ENCODE results near the gene ZBTB32.

The ZBTB32 gene

GRCh38 chr19:35746087-35746462 lies 41.7 kb downstream of the ZBTB32 start:
- H3K9ac ChIP-seq (ENCODE audit: low read length in 2 of 2), result peak overlapping the region; percentile 67 to 86
- H3K27me3 ChIP-seq (ENCODE audit: control insufficient read depth in 1 of 2, insufficient read depth in 2 of 2, low read length in 2 of 2), result no peaks in the 10 kb centered on the region
- peaks cover 7 to 8% of the 10 kb centered on the region in 2 donors for H3K36me3 ChIP-seq (ENCODE audit: control insufficient read depth in 2 of 2, insufficient read depth in 2 of 2, low read length in 2 of 2)
- H3K9me3 ChIP-seq (ENCODE audit: control insufficient read depth in 2 of 2, low read length in 2 of 2), result no peaks in the 10 kb centered on the region
- H3K4me3 ChIP-seq (ENCODE audit: low read length in 2 of 2), result peak overlapping the region; percentile 80 to 94
- peaks cover 48% of the 10 kb centered on the region for H3K4me1 ChIP-seq (ENCODE audit: control insufficient read depth, insufficient read depth, low read length)
- peak overlapping the region; percentile 100 for H3K27ac ChIP-seq (ENCODE audit: low read length)

GRCh38 chr19:35746531-35746930 lies 42.2 kb downstream of the ZBTB32 start:
- peak overlapping the region; percentile 80 to 94 for H3K4me3 ChIP-seq (ENCODE audit: low read length in 2 of 2)
- no peak overlapping the region for H3K27ac ChIP-seq (ENCODE audit: low read length)
- H3K9me3 ChIP-seq (ENCODE audit: control insufficient read depth in 2 of 2, low read length in 2 of 2), result no peaks in the 10 kb centered on the region
- no peaks in the 10 kb centered on the region for H3K27me3 ChIP-seq (ENCODE audit: control insufficient read depth in 1 of 2, insufficient read depth in 2 of 2, low read length in 2 of 2)
- peaks cover 47% of the 10 kb centered on the region for H3K4me1 ChIP-seq (ENCODE audit: control insufficient read depth, insufficient read depth, low read length)
- H3K9ac ChIP-seq (ENCODE audit: low read length in 2 of 2), result no peak overlapping the region
- peaks cover 7 to 8% of the 10 kb centered on the region in 2 donors for H3K36me3 ChIP-seq (ENCODE audit: control insufficient read depth in 2 of 2, insufficient read depth in 2 of 2, low read length in 2 of 2)

DNA sequence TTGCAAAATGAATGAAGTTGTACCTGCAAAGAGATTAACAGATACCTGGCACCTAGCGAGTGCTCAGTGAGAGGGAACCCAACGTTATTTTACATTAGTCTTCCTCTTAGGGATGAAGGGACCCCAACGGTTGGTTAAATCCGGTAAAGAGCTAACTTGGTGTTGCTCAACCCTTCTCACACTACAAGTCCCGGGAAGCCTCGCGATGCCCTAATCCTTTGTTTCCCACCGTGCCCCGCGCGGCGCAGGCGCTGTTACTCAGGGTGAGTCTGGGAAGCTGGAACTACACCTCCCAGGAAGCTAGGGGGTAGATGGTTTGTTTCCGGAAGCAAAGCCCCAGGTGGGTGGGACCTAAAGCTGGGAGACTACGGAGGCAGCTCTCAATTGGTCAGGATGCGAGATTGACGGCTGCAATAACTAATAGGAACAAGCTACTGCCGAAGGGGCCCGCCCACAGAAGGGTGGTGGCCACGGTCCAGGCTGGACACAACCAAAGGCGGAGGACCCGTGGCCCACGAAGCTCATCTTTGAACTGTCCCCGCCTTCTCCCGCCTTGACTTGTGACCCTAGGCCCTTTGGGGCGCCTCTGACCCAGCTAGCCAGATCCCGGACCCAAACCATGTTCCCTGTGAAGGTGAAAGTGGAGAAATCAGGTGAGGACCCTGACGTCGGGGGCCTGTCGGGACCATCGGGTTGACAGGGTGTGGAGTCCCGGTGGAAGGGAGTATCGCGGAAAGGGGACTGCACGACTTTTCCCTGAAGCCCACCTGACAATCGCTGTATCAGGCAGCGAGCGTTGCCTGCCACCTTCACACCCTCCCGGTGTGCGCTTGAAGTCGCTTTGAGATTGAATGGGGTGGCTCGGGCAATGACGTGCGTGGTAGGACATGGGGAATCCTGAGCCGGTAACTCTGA lies 44.0 kb downstream of the ZBTB32 start, which contains the start of gene LIN37:
TSS of gene LIN37 (plus strand) at position 471 of the 915 bp plus-strand sequence. CDS start at position 620, 149 bp downstream.
- H3K4me1 ChIP-seq (ENCODE audit: control insufficient read depth, insufficient read depth, low read length), result peaks cover 48% of the 10 kb centered on the region

DNA sequence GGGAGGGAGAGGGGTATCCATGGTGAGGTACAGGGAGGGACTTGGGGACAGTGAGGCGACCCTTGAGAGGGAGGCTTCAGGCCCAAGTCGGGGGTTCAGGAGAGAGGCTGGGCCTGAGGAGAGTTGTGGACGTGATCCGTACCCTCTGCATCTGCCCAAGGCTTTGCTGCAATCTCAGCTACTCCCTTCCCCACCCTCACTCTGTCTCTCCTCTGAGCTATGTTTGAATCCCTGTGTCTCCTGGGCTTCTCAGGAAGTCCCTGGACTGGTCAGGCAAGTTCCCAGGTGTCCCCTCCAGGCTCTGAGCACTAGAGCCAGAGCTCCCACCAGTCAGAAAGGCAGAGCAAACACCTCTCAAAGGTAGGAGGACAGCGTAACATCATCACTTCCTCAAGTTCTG lies 45.8 kb downstream of the ZBTB32 start:
- no peak overlapping the region for H3K4me3 ChIP-seq (ENCODE audit: low read length in 2 of 2)

More for the DNA sequence above, 44.0 kb downstream of the ZBTB32 start, which contains the start of gene LIN37:
- Histone ChIP-seq H3K27ac (ENCODE audit: low read length) (peak within 1 kb of the TSS; percentile 78), H3K36me3 (ENCODE audit: control insufficient read depth in 2 of 2, insufficient read depth in 2 of 2, low read length in 2 of 2) (peaks cover 12 to 13% of the 10 kb centered on the region in 2 donors), H3K27me3 (ENCODE audit: control insufficient read depth in 1 of 2, insufficient read depth in 2 of 2, low read length in 2 of 2) (no peaks in the 10 kb centered on the region), H3K9me3 (ENCODE audit: control insufficient read depth in 2 of 2, low read length in 2 of 2) (no peaks in the 10 kb centered on the region), H3K4me3 (ENCODE audit: low read length in 2 of 2) (peak within 1 kb of the TSS; percentile 90 to 99), H3K9ac (ENCODE audit: low read length in 2 of 2) (peak within 1 kb of the TSS; percentile 88 to 96)

DNA sequence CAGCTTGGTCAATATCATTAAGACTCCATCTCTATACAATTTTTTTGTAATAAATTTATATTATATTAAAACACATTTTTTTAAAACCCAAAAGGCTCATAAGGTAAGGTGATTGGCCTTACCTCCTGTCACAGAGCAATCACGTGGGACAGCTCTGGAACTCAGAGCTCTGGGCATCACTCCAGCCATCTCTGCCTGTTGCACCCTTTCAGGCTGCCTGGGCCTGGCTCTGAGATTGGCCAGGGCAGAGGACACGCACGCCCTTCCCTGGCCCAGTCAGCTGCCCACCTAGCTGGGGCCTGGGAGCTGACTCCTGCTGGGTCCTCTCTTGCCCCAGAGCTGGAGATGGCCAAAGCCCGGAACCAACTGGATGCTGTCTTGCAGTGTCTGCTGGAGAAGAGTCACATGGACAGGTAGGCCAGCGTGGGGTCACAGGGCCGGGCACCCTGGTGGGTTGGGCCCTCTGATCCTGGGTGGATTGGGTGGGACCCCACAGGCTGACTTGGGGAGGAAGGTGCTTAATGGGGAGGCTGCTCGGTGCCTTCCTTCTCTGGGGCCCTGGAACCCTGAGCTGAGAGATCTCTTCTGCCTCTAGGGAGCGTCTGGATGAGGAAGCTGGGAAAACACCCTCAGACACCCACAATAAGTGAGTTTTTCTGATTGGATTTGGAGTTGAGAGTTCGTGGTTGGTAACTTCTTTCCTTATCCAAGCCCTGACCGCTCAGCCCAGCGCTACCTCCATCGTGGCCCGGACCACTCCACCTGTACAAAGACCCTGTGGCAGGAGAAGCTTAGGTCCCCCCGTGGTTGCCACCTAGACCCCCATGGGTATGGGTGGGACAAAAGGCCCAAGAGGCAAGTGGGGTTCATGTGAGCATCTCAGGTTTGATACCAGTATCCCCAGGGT lies 47.7 kb downstream of the ZBTB32 start:
- no peak overlapping the region for H3K9ac ChIP-seq (ENCODE audit: low read length in 2 of 2)
- peaks cover 14 to 21% of the 10 kb centered on the region in 2 donors for H3K36me3 ChIP-seq (ENCODE audit: control insufficient read depth in 2 of 2, insufficient read depth in 2 of 2, low read length in 2 of 2)
- peaks cover 51% of the 10 kb centered on the region for H3K4me1 ChIP-seq (ENCODE audit: control insufficient read depth, insufficient read depth, low read length)
- no peaks in the 10 kb centered on the region for H3K9me3 ChIP-seq (ENCODE audit: control insufficient read depth in 2 of 2, low read length in 2 of 2)
- no peak overlapping the region for H3K4me3 ChIP-seq (ENCODE audit: low read length in 2 of 2)
- no peaks in the 10 kb centered on the region for H3K27me3 ChIP-seq (ENCODE audit: control insufficient read depth in 1 of 2, insufficient read depth in 2 of 2, low read length in 2 of 2)
- H3K27ac ChIP-seq (ENCODE audit: low read length), result peak overlapping the region; percentile 100

More for the DNA sequence above, 45.8 kb downstream of the ZBTB32 start:
- Histone ChIP-seq H3K27ac (ENCODE audit: low read length) (peak overlapping the region; percentile 46), H3K9me3 (ENCODE audit: control insufficient read depth in 2 of 2, low read length in 2 of 2) (no peaks in the 10 kb centered on the region), H3K27me3 (ENCODE audit: control insufficient read depth in 1 of 2, insufficient read depth in 2 of 2, low read length in 2 of 2) (no peaks in the 10 kb centered on the region), H3K9ac (ENCODE audit: low read length in 2 of 2) (peak overlapping the region in 1 of 2 donors; percentile 47), H3K4me1 (ENCODE audit: control insufficient read depth, insufficient read depth, low read length) (peaks cover 53% of the 10 kb centered on the region), H3K36me3 (ENCODE audit: control insufficient read depth in 2 of 2, insufficient read depth in 2 of 2, low read length in 2 of 2) (peaks cover 14 to 21% of the 10 kb centered on the region in 2 donors)

DNA sequence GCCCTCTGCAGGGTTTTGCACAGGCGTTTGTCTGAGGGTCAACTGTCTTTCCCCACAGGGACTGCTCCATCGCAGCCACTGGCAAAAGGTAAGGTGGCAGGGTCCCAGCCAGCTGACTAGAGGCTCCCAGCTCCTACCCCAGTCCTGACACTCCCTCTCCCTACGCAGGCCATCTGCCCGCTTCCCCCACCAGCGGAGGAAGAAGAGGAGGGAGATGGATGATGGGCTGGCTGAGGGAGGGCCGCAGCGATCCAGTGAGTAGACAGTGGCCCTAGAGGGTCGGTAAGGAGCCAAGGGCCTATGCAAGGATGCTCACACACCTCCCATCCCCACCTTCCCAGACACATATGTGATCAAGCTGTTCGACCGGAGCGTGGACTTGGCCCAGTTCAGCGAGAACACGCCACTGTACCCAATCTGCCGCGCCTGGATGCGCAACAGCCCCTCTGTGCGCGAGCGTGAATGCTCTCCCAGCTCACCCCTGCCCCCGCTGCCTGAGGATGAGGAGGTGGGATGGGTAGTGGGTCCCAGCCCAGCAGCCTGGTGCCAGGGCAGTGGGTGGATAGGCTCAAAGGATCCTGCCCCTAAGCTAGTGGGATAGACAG lies 48.5 kb downstream of the ZBTB32 start:
- H3K9ac ChIP-seq (ENCODE audit: low read length in 2 of 2), result no peak overlapping the region
- H3K9me3 ChIP-seq (ENCODE audit: control insufficient read depth in 2 of 2, low read length in 2 of 2), result no peaks in the 10 kb centered on the region
- H3K27ac ChIP-seq (ENCODE audit: low read length), result peak overlapping the region; percentile 100
- H3K4me1 ChIP-seq (ENCODE audit: control insufficient read depth, insufficient read depth, low read length), result peaks cover 55% of the 10 kb centered on the region
- peaks cover 14 to 21% of the 10 kb centered on the region in 2 donors for H3K36me3 ChIP-seq (ENCODE audit: control insufficient read depth in 2 of 2, insufficient read depth in 2 of 2, low read length in 2 of 2)
- no peak overlapping the region for H3K4me3 ChIP-seq (ENCODE audit: low read length in 2 of 2)
- H3K27me3 ChIP-seq (ENCODE audit: control insufficient read depth in 1 of 2, insufficient read depth in 2 of 2, low read length in 2 of 2), result no peaks in the 10 kb centered on the region

- Histone ChIP-seq H3K4me3 (ENCODE audit: low read length in 2 of 2) (no peak overlapping the region), H3K27me3 (ENCODE audit: control insufficient read depth in 1 of 2, insufficient read depth in 2 of 2, low read length in 2 of 2) (no peaks in the 10 kb centered on the region), H3K27ac (ENCODE audit: low read length) (peak overlapping the region; percentile 100), H3K4me1 (ENCODE audit: control insufficient read depth, insufficient read depth, low read length) (peaks cover 51% of the 10 kb centered on the region), H3K9ac (ENCODE audit: low read length in 2 of 2) (peak overlapping the region; percentile 13 to 15), H3K9me3 (ENCODE audit: control insufficient read depth in 2 of 2, low read length in 2 of 2) (no peaks in the 10 kb centered on the region), H3K36me3 (ENCODE audit: control insufficient read depth in 2 of 2, insufficient read depth in 2 of 2, low read length in 2 of 2) (peaks cover 14 to 21% of the 10 kb centered on the region in 2 donors)
These were observed 49.4 kb downstream of the ZBTB32 start for GRCh38 chr19:35753634-35754369.

- Histone ChIP-seq H3K27ac (ENCODE audit: low read length) (peak overlapping the region; percentile 100), H3K4me1 (ENCODE audit: control insufficient read depth, insufficient read depth, low read length) (peaks cover 54% of the 10 kb centered on the region), H3K9ac (ENCODE audit: low read length in 2 of 2) (peak overlapping the region; percentile 49 to 80), H3K27me3 (ENCODE audit: control insufficient read depth in 1 of 2, insufficient read depth in 2 of 2, low read length in 2 of 2) (no peaks in the 10 kb centered on the region), H3K9me3 (ENCODE audit: control insufficient read depth in 2 of 2, low read length in 2 of 2) (no peaks in the 10 kb centered on the region), H3K36me3 (ENCODE audit: control insufficient read depth in 2 of 2, insufficient read depth in 2 of 2, low read length in 2 of 2) (peaks cover 14 to 21% of the 10 kb centered on the region in 2 donors), H3K4me3 (ENCODE audit: low read length in 2 of 2) (peak overlapping the region; percentile 66 to 99)
These were observed 50.2 kb downstream of the ZBTB32 start for GRCh38 chr19:35754370-35755130.

DNA sequence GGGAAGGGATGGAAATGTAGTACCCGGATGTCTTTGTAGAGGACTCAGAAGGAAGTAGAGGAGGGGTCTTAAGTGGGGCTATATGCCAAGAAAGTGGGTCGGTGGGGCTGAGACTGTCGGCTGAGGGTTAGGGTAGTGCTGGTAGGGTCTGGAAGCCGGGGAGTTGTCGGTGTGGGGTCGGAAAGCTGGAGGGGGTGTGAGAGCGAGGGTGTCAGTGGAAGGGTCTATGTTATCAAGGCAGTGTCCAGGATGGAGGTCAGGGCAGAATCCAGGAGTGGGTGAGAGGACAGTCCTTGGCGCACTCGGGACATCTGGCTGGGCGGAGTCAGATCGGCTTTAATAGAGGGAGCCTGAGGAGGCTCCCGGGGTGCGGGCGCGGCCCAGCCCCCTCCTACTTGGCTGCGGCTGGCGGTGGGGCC lies 50.8 kb downstream of the ZBTB32 start:
- Histone ChIP-seq H3K4me1 (ENCODE audit: control insufficient read depth, insufficient read depth, low read length) (peaks cover 52% of the 10 kb centered on the region), H3K4me3 (ENCODE audit: low read length in 2 of 2) (peak overlapping the region; percentile 66 to 99), H3K9me3 (ENCODE audit: control insufficient read depth in 2 of 2, low read length in 2 of 2) (no peaks in the 10 kb centered on the region), H3K9ac (ENCODE audit: low read length in 2 of 2) (peak overlapping the region; percentile 49 to 80), H3K36me3 (ENCODE audit: control insufficient read depth in 2 of 2, insufficient read depth in 2 of 2, low read length in 2 of 2) (peaks cover 14 to 21% of the 10 kb centered on the region in 2 donors), H3K27me3 (ENCODE audit: control insufficient read depth in 1 of 2, insufficient read depth in 2 of 2, low read length in 2 of 2) (no peaks in the 10 kb centered on the region), H3K27ac (ENCODE audit: low read length) (peak overlapping the region; percentile 100)
